Activated T-cell treated with anti-CD3 and anti-CD28 coated beads, Interleukin-2, amount 50 U/mL, for 72 hours (primary cell): ENCODE results near the gene KLHL25. TPM values are rescaled to one million over a fixed set of nuclear protein-coding genes. Genes with fewer than 3 reads are reported as not detected.

Experiments used
- ATAC-seq, 2 donors: fragments of 150-1000 bp; cut with Tn5 transposase; replicated peaks in 1 of 2; 2 replicates each; pipeline ENCODE4 v1.10.0; 2021; ENCODE audit warnings: moderate library complexity in 2 of 2, mild to moderate bottlenecking in 1 of 2
- DNase-seq, 2 donors: peaks; one replicate each; pipeline ENCODE4 v3.0.0; 2021 to 2022; ENCODE audit warnings: mixed read lengths in 1 of 2
- H3K27ac Mint-ChIP-seq: one replicate; pipeline ENCODE4 v1.8.0; 2022; ENCODE audit warnings: mild to moderate bottlenecking, moderate library complexity, mixed read lengths
- H3K27me3 Mint-ChIP-seq: one replicate; pipeline ENCODE4 v1.8.0; 2022; ENCODE audit warnings: low read depth, mixed read lengths
- H3K36me3 Mint-ChIP-seq, 2 donors: one replicate each; pipeline ENCODE4 v1.8.0; 2022; ENCODE audit warnings: mixed read lengths in 2 of 2, mild to moderate bottlenecking in 1 of 2; ENCODE audit not compliant: insufficient read depth in 2 of 2
- H3K4me1 Mint-ChIP-seq: one replicate; pipeline ENCODE4 v1.8.0; 2022; ENCODE audit warnings: low read depth, mixed read lengths
- H3K4me3 Mint-ChIP-seq, 2 donors: one replicate each; pipeline ENCODE4 v1.8.0; 2022; ENCODE audit warnings: mild to moderate bottlenecking in 2 of 2, mixed read lengths in 2 of 2, moderate library complexity in 2 of 2
- H3K9me3 Mint-ChIP-seq, 2 donors: one replicate each; pipeline ENCODE4 v1.8.0; 2022; ENCODE audit warnings: mixed read lengths in 2 of 2
- total RNA-seq, 2 donors: library from RNA; stranded (reverse); gene quantifications; one replicate each; pipeline ENCODE4 v1.2.3, GENCODE V29; 2022

The KLHL25 gene
- total RNA-seq, 2 donors from 2014 or later = 4.4 to 6.2 TPM

DNA sequence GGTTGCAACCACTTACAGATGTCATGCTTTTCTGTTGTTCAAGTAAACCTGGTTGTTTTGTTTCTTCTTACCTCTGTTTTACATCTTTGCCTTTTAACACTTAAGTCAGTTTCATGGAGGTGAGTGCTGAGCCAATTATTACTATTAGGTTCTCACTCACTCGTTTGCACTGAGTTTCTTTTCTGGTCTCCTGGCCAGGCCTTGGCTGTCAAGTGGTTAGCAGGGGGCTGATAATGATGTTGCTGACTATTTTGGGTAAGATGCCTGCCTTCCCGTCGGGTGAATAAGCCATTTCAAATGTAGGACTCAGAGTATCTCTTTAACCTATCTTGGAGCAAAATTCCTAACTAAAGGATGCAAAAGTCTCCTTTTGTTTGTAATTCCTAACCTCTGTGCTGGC, 78.5 kb downstream of the KLHL25 start:
- ATAC-seq (no peak), DNase-seq (no peak)
- H3K27ac Mint-ChIP-seq = peak overlapping the region; percentile 87
- peaks cover 74% of the 10 kb centered on the region for H3K4me1 Mint-ChIP-seq
- H3K36me3 Mint-ChIP-seq = peaks cover 26 to 53% of the 10 kb centered on the region in 2 donors
- H3K9me3 Mint-ChIP-seq = no peaks in the 10 kb centered on the region
- peak overlapping the region in 1 of 2 donors; percentile 41 for H3K4me3 Mint-ChIP-seq
- H3K27me3 Mint-ChIP-seq = no peaks in the 10 kb centered on the region

DNA sequence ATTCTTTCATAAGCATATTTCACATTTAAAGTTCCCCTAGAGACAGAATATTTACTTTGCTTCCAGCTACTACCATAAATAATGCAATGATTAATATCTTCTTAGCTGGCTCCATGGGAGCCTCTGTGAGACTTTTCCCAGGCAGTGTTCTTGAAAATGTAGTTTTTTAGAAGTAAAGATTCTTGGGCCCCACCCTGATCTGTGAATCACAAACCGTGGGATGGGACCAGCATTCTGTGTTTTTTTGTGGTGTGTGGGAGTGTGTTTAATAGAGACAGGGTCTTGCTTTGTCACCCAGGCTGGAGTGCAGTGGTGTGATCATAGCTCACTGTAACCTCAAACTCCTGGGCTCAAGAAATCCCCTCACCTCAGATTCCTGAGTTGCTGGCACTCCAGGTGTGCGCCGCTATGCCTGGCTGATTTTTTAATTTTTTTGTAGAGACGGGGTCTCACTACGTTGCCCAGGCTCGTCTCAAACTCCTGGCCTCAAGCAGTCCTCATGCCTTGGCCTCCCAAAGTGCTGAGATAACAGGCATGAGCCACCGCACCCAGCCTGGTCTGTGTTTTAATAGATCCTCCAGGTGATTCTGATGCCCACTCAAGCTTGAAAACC, 83.0 kb downstream of the KLHL25 start:
- Mint-ChIP-seq H3K27me3 (no peaks in the 10 kb centered on the region), H3K4me1 (peaks cover 80% of the 10 kb centered on the region), H3K36me3 (peaks cover 20 to 49% of the 10 kb centered on the region in 2 donors), H3K4me3 (peak overlapping the region; percentile 66 to 74), H3K9me3 (no peaks in the 10 kb centered on the region), H3K27ac (peak overlapping the region; percentile 91)
- DNase-seq (no peak), ATAC-seq (no peak)

DNA sequence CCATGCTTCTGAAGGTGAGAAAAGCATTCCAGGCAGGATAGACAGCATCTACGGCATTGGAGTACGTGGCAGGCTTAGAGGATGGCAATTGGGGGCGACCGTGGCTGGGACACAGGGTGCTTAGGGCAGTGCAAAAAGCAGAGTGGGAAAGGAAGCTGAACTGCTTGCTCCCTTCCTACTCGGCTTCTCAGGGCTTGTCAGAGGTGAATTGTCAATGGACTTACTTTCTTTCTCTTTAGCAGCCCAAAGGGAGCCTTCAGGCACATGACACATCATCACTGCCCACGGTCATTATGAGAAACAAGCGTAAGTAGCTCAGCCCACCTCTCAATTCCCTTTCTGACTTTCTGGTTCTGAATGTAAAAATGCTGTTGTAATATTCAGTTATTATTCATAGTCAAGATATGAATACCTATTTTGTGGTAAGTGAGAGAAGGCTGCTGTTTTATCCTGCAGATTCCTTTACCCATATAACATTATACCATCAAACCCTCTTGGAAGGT, 84.3 kb downstream of the KLHL25 start:
- H3K4me3 Mint-ChIP-seq = peak overlapping the region; percentile 68 to 74
- H3K27ac Mint-ChIP-seq = peak overlapping the region; percentile 80
- no peaks in the 10 kb centered on the region for H3K27me3 Mint-ChIP-seq
- ATAC-seq (peak; percentile 77 to 82), DNase-seq (peak; percentile 60 to 75)
- H3K36me3 Mint-ChIP-seq = peaks cover 20 to 51% of the 10 kb centered on the region in 2 donors
- no peaks in the 10 kb centered on the region for H3K9me3 Mint-ChIP-seq
- peaks cover 86% of the 10 kb centered on the region for H3K4me1 Mint-ChIP-seq
